GM11168 (cell line): ENCODE data around the gene MBL2.

Experiments
- in situ Hi-C: fragments of 300-500 bp; cut with MboI; formaldehyde crosslinking; loops from one replicate; pipeline ENCODE4 v1.12.0; 2022; ENCODE audit warnings: low sequenced_read_pairs; ENCODE audit not compliant: unreplicated experiment

MBL2 gene

GRCh38 chr10:52774600-52775106, 2.1 kb upstream of the MBL2 start:
- in situ Hi-C loops: no loop called here

DNA sequence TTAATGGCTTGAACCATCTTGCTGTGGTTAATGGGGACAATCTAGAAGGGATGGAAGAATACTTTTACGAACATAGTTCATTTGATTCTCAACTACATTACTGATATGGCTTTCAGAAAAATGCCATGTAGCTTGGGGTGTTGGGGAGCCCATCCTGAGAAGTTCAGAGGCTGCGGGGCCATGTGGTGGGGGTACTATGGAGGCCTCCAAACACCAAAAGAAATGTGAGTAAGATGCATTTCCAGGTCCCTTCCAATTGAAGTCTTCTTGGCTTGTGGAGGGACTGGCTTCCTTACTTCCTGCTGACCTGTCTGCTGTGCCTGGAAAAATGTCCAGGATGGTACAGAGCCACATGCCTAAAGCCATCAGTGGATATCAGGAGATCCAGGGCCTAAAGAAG, 1.6 kb upstream of the MBL2 start:
- in situ Hi-C loops: no loop called here

- in situ Hi-C loops: no loop called here
Observed at GRCh38 chr10:52771534-52772445, 794 bp downstream of the MBL2 start.

DNA sequence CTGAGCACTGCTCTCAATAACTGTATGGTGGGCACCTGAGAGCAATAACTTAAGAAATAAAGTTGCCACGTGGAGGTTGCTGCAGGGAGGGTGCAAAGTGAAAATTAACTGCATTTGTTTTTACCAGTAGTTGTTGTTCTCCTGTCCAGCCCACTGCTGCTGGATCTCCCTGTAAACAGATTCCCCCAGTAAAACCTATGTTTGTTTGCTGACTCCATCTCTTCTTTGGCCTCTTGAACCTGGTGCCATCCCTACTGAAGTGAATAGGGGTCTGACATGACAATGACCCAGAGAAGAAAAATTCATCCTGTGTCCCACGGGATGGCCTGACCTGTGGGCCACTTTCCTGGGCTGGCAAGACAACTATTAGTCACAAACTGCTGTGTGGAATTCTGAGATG, 1.7 kb downstream of the MBL2 start:
- in situ Hi-C loops: no loop called here

- in situ Hi-C loops: no loop called here
Observed at GRCh38 chr10:52769966-52770365, 2.6 kb downstream of the MBL2 start.

GRCh38 chr10:52768001-52768532, 4.5 kb downstream of the MBL2 start:
- in situ Hi-C loops: no loop called here

- in situ Hi-C loops: no loop called here
Observed at GRCh38 chr10:52762088-52762487, 10.5 kb downstream of the MBL2 start.

DNA sequence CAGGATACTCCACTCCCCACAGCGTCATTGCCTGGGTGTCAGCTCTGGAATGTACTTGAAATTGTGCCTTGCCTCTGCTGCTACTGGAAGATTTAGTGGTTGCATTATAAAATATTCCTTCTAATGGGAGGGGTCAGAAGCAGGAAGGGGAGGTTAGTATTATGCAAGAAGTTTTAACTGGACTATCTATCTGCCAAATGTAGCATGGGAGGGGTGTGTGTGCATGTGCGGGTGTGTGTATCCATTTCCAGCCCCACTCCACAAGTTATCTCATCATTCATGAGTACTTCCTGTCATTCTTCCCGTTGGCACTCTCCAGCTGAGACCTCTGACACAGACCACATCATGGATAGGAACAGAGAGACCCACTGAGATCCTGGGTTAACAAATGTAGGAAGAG, 13.4 kb downstream of the MBL2 start:
- in situ Hi-C loops: no loop called here

DNA sequence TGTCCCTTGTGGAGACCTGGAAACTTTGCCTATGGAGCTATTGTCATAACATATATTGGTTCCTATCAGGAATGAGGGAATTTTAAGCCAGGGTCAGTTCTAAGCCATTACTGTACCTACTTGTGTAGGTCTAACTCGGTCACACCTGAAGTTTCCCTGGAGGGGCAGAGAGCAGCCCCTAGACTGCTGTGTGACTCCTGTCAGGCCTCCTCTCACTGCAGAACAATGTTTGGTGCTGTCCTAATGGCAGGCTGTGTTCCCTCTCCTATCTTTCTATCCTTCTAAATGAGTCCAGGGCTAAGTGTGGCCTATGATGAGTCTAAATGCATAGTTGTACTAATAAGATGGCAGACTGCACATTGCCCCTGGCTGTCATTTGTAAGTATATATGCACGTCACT, 14.2 kb downstream of the MBL2 start:
- in situ Hi-C loops: no loop called here

GRCh38 chr10:52757773-52758172, 14.8 kb downstream of the MBL2 start:
- in situ Hi-C loops: no loop called here

- in situ Hi-C loops: no loop called here
Observed at GRCh38 chr10:52756966-52757365, 15.6 kb downstream of the MBL2 start.

- in situ Hi-C loops: no loop called here
Observed at GRCh38 chr10:52756295-52756694, 16.3 kb downstream of the MBL2 start.

- in situ Hi-C loops: no loop called here
Observed at GRCh38 chr10:52755297-52756062, 17.1 kb downstream of the MBL2 start.

- in situ Hi-C loops: no loop called here
Observed at GRCh38 chr10:52752801-52753445, 19.7 kb downstream of the MBL2 start.

DNA sequence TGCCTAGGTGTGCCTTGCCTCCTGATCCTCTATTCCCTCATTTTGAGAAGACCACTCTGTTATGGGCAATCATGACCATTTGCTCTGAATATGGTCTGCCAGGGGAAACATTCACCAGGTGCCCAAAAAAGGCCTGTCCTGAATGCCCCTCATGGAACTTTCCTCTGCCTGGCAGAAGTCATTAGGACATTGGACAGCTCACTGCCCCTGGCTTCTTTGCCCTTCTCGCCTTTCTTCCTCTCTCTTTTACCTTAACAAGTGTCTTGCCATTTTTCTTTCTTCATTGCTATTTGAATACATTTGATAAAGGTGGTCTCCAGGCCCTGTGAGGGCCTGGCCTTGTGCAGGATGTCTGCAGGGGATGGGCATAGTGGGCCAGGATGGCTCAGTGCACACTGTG, 20.3 kb downstream of the MBL2 start:
- in situ Hi-C loops: no loop called here

DNA sequence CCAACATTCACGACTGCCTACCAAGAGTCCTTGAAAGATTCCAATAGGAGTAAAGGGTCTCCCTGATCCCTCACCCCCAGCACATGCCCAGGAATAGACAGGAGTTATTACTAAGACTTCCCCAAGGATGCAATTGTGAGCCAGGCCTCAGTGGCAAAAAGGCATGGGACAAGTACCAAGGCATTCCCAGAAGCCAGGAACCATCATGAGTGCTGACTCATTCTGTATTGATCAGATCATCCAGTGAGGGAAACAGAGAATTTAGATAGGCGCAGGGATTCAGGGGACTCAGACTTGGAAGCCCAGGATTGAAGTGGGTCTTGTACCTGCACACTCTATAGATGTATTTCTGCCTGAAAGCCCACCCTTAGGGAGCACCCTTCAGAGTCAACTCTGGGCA, 21.2 kb downstream of the MBL2 start:
- in situ Hi-C loops: no loop called here

DNA sequence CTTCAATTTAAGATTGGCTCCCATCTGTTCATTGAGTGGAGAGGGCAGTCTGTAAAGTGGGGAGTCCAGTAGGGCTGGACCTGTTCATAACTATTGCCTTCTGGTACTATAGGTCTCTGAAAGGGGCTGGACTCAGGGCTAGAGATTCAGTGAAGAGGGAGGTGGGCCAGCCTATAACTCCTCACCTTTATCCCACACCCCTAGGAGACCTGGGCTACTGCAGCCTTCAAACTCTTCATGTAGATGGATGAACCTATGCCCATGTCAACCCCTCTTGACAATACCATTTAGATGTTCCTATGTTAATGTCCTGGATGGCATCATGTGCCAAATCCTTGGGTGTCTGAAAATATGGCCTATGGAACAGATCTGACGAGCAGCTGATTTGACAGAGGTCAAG, 22.0 kb downstream of the MBL2 start:
- in situ Hi-C loops: no loop called here

- in situ Hi-C loops: no loop called here
Observed at GRCh38 chr10:52747694-52748093, 24.9 kb downstream of the MBL2 start.

GRCh38 chr10:52746169-52746568, 26.4 kb downstream of the MBL2 start:
- in situ Hi-C loops: no loop called here

- in situ Hi-C loops: no loop called here
Observed at GRCh38 chr10:52744057-52744805, 28.4 kb downstream of the MBL2 start.
